GDM1 (cell line): ENCODE data around the gene S100A1.
A peak's percentile ranks its signal among the peaks of the same experiment; 100 is the strongest.
"Not testable (repeated sequence)": the region's sequence is repeated elsewhere in the genome, so short reads cannot be mapped to it uniquely, and the experiment has no call there.

Experiments
- DNase-seq: peaks from one replicate; lab custom pipeline; 2025; lab: John Stamatoyannopoulos, UW

The S100A1 gene

DNA sequence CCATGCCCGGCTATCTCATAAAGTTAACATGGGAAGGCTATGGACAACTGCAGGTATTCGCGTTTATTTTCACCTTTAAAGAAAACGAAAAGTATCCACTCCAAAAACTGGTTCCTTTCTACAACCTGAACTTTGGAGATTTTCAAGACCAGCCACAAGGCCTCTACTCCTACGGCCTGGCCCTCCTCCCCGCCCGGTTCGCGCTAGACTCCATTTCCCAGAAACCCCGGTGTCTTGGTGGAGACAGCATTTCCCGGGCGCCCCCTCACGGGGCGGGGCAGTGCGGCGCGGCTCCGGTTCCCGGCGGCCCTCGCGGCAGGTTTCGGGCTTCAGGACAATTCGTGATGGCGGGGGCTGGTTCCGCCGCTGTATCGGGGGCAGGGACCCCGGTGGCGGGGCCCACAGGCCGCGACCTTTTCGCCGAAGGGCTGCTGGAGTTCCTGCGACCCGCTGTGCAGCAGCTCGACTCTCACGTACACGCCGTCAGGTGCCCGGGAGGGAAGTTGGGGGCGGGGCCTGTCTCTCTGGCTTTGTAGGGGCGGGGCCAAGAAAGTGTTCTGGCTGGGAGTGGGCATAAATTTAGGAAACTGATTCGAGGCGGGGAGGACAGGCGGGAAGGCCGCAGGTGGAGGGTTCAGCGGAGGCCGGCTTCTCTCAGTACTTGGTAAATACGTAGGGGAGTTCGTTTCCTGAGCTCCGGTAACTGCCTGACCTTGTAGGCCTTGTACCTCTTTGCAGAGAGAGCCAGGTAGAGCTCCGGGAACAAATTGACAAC, 30.4 kb downstream of the S100A1 start, which contains the start of gene SNAPIN:
Gene SNAPIN (plus strand): TSS at position 304 of the 775 bp plus-strand sequence. CDS start 41 bp downstream, at position 345.
- peak; percentile 76 for DNase-seq

DNA sequence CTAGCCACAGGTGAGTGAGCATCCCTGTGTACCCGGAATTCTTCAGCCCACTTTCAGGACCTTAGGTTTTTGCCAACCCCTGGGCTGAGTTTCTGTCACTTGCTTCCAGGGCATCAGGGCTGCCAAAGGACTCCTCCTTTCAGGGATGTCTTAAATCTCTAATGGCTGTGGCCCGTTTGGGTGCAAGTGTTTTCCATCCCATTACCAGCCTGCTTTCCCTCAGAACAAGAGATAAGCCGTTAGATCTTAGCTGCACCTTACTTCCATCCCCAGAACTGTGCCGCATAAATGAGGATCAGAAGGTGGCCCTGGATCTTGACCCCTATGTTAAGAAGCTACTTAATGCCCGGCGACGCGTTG, 30.9 kb downstream of the S100A1 start:
- DNase-seq: no peak

DNA sequence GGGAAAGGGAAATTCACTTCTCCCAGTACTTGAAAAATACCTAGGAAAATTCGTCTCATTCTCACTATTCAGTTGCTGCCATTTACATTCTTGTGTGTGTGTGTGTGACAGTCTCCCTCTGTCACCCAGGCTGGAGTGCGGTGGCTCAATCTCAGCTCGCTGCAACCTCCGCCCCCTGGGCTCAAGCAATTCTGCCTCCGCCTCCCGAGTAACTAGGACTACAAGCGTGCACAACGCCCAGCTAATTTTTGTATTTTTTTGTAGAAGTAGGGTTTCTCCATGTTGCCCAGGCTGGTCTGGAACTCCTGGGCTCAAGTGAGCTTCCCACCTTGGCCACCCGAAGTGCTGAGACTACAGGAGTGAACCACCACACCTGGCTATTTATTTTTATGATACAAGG, 31.4 kb downstream of the S100A1 start:
- DNase-seq: no peak

DNA sequence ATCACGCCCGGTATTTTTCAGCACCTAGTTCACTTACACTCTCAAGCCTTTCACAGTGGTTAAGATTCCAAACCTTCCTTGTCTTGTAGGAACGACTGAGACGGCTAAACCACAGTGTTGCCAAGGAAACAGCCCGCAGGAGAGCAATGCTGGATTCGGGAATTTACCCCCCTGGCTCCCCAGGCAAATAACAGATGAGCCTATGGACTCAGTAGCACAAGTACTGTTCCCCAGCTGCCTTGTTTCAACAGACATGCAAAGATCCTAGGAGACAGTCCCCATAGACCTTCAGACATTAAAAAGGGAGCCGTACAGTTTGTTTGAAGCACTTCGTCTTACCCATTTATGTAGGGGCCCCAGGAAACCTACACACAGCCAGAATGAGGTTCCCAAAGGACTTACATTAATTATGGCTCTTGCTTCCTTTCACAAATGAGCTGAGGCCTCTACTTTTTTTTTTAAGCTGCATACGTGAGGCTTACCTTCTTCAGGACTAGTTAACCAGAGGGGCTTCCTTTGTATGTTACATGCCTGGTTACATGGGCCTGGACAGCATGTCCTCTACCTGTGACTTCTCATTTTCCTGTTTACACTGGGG, 33.0 kb downstream of the S100A1 start:
- DNase-seq: no peak

DNA sequence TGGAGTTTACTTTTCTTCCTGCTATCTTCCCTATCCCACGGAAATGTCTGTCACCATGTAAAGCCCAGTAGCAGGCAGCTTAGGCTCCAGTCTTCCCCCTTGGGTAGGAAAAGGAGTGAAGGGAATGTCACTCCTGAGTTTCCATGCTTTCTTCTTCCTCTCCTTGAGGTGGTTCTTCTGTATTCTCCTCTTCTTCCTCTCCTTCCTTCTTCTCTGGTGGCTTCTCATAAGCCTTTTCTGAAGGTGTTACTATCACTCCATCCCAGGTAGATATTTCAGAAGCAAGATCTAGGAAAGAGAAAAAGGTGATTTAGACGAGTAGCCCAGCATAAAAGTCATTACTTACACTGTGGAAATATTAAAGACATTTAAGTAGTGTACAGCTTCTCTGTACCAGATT, 34.0 kb downstream of the S100A1 start:
- no peak for DNase-seq

DNA sequence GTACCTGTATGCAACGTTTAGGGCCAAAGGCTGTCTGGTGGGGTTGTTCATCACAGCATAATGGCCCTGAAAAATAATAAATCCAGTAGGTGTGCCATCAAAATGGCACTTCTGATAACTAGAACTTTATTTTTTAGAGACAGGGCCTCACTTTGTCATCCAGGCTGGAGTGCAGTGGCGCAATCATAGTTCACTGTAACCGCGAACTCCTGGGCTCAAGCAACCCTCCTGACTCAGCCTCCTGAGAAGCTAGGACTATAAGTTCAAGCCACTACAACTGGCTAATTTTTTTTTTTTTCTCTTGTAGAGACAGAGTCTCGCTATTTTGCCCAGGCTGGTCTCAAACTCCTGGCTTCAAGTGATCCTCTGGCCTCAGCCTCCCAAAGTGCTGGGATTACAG, 35.0 kb downstream of the S100A1 start:
- no peak for DNase-seq

DNA sequence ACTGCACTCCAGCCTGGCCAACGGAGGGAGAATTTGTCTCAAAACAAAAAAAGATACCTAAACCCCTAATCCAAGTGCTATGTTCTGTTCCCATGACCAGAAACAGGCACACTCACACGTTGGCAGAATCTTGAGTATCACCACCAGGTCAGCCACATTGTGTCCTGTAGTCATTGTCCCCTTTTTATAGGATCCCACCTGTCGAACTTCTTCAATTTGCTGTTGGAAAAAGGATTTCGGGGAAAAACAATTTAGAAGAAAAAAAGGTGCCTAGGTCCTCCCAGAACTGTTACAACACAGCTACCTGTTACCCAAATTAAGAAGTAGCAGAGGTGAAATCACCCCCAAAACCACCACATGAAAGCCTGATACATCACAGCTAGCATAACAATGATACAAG, 39.2 kb downstream of the S100A1 start:
- no peak for DNase-seq

DNA sequence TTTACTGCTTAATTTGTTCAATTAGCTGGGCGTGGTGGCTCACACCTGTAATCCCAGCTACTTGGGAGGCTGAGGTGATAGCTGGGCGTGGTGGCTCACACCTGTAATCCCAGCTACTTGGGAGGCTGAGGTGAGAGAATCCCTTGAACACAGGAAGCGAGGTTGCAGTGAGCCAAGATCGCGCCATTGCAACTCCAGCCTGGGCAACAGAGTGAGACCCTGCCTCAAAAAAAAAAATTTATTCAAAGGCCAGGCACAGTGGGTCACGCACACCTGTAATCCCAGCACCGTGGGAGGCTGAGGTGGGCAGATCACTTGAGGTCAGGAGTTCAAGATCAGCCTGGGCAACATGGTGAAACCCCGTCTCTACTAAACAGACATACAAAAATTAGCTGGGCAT, 40.4 kb downstream of the S100A1 start:
- not testable (repeated sequence) for DNase-seq

DNA sequence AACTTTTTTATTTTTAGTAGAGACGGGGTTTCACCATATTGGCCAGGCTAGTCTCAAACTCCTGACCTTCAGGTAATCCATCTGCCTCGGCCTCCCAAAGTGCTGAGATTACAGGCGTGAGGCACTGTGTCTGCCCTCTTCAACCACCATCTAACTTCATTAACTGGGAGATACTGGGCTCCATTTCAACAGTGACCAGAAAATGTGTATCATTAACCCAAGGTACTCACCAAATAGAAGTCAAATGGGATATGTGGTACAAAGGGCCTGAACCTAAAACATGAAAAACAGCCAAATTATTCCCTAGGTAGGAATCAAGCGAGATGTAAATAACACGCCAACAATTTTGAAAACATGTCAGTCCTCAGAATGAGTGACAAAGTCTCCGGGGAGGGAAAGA, 41.4 kb downstream of the S100A1 start:
- DNase-seq: no peak

DNA sequence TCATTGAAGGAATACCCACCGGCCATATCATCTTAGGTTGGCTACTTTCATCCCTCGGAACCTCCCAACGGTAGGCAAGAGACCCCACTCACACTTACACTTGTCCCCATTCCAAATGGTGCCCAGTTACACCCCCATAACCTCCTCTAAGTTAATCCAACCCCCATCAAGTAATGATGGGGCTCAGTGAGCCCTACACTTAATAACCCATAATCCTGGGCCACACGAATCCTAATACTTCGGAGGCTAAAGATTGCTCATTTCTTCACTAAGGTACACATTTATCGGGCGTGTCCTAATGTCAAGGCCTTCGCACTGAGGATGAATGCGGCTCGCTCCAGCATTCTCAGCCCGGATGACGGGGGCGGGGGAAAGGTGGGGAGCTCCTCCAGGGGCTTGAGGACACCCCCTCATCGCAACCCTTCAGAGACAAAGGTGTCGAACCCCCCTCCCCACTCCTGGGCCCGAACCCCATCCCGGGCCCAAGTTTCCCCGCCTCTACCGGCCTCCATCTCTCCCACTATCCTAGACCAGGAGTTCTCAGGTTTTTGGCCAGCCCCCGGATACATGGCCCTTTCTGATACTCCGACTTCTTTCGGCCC, 42.1 kb downstream of the S100A1 start:
- DNase-seq: no peak

DNA sequence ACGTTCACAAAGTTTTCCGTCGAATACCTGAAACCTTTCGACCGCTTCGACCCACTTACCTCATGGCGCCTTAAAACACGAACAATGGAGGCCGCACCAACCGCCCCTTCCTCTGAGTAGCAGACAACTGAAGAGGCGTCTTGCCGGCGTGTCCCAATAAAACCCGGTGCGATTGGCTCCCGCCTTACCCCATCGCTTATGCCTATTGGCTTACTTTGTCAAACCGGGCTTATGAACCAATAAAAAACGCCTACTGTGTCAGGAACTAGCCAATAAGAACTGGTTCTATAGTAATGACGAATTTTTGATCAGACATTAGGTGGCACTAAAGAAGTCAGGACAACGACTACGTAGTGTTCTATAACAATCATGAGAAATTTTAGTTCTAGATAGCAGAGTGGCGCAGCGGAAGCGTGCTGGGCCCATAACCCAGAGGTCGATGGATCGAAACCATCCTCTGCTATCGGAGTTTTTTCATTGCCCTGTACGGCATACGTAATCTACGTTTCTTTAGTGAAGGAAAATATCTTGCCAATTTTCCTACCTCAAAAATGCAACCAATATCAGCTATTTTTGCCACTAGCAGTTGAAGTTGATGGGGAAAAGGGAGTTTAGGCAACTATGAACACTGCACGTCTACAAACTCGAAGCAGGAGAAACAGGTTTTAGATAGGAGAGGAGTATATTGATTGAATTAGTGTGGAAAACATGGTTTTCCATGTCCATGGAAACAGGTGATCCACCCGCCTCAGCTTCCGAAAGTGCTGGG, 42.8 kb downstream of the S100A1 start, which contains the start of gene ILF2:
Gene ILF2 (minus strand): TSS at position 135 of the 769 bp plus-strand sequence. CDS start 71 bp downstream, at position 64.
- DNase-seq: peak; percentile 96

DNA sequence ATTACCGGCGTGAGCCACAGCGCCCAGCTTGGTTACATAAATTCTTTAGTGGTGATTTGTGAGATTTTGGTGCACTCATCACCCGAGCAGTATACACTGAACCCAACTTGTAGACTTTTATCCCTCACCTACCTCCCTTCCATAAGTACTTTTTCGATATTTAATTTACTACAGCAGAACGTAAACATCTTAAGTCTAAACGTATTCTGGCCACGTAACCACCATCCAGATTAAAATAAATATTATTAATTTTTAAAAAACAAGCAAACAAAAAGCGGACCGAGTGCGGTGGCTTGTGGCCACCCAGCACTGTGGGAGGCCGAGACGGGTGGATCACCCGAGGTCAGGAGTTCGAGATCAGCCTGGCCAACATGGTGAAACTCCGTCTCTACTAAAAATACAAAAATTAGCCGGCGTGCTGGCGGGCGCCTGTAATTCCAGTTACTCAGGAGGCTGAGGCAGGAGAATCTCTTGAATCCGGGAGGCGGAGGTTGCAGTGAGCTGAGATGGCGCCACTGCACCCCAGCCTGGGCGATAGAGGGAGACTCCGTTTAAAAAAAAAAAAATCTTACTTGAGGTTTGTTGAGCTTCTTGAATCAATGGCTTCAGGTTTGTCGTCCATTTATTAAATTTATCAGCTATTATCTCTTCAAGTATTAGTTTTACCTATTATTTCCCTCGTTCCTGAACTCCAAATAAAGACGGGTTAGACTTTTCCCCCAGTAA, 43.6 kb downstream of the S100A1 start:
- DNase-seq: not testable (repeated sequence)

DNA sequence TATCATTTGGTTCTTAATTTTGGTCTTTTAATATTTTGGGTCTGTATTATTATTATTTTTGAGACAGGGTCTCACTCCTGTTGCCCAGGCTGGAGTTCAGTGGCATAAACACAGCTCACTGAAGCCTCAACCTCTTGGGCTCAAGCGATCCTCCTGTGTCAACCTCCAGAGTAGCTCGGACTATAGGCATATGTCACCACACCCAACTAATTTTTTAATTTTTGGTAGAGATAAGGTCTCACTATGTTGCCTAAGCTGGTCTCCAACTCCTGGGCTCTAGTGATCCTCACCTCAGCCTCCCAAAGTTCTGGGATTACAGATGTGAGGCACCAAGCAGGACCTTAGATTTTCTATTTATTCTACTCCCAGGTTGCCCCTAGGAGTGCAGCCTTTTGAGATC, 45.3 kb downstream of the S100A1 start:
- no peak for DNase-seq

DNA sequence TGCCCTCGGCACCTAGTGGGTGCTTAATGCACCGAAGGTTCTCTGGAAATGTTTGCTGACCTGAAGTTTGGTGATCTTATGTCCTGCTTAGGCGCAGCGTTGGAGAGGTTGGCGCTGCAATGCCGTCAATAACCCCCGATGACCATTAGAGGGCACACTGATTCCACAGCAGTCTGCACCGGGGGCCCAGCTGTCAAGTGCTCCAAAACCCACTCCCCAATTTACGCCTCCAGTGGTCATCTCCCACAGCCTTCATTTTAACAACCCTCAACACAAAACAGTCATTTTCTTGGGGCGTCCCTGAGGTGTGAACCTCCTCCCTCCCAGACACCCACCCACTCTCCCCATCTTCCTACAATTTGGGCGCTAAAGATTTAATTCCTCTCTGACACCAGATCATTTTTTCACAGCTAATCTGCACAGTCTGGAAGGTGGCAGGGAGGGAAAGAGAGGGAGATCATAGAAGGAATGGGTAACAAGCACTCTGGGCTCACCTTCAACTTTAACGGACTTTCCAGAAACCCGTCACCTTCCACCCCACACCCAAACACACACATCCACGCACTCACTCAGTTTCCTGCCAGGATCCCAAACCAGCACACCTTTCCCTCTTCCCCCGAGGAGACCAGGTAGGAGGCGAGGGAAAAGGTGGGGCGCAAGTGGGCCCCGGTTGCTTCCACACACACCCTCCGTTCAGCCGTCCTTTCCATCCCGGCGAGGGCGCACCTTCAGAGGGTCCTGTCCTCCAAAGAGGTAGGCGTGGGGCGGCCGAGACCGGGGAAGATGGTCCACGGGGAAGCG, 49.7 kb downstream of the S100A1 start:
- no peak for DNase-seq

DNA sequence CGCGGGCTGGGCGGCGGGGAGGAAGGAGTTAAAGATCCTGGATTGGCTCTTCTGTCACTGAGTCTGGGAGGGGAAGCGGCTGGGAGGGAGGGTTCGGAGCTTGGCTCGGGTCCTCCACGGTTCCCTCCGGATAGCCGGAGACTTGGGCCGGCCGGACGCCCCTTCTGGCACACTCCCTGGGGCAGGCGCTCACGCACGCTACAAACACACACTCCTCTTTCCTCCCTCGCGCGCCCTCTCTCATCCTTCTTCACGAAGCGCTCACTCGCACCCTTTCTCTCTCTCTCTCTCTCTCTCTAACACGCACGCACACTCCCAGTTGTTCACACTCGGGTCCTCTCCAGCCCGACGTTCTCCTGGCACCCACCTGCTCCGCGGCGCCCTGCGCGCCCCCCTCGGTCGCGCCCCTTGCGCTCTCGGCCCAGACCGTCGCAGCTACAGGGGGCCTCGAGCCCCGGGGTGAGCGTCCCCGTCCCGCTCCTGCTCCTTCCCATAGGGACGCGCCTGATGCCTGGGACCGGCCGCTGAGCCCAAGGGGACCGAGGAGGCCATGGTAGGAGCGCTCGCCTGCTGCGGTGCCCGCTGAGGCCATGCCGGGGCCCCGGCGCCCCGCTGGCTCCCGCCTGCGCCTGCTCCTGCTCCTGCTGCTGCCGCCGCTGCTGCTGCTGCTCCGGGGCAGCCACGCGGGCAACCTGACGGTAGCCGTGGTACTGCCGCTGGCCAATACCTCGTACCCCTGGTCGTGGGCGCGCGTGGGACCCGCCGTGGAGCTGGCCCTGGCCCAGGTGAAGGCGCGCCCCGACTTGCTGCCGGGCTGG, 50.5 kb downstream of the S100A1 start, which contains the start of gene NPR1:
Gene NPR1 (plus strand): TSS at position 170 of the 818 bp plus-strand sequence. CDS start 421 bp downstream, at position 591.
- no peak for DNase-seq

DNA sequence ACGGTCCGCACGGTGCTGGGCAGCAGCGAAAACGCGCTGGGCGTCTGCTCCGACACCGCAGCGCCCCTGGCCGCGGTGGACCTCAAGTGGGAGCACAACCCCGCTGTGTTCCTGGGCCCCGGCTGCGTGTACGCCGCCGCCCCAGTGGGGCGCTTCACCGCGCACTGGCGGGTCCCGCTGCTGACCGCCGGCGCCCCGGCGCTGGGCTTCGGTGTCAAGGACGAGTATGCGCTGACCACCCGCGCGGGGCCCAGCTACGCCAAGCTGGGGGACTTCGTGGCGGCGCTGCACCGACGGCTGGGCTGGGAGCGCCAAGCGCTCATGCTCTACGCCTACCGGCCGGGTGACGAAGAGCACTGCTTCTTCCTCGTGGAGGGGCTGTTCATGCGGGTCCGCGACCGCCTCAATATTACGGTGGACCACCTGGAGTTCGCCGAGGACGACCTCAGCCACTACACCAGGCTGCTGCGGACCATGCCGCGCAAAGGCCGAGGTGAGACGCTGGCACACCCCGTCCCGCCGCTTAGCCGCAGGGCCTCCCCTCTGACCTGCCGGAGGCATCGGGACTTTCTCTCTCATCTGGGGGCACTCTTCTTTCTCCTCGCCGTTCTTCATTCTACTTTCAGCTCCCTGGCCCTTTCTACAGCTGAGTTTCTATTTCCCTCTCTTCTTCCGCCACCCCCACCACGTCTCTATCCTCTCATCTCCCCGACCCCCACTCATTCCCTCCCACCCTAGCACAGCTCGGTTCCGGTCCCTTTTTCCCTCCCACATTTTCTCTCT, 51.3 kb downstream of the S100A1 start:
- no peak for DNase-seq

DNA sequence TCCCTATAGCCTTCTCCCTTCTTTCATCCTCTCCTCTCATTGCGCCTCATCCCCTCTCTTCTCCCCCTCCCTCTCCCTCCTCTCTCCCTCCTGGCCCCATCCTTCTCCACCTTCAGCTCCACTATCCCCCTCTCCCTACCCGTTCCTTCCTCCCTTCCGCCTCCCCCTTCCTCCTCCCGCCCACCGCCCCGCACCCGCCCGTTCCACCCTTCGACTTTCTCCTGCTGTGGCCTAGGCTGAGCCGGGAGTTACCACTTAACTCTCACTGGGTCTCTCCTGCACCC, 51.8 kb downstream of the S100A1 start:
- DNase-seq: no peak
